HepG2 (cell line): Measurements from ENCODE around the gene ANKRD40. TPM values are rescaled to one million over a fixed set of nuclear protein-coding genes. Genes with fewer than 3 reads are reported as not detected.

ENCODE experiments used
- BRD4 ChIP-seq: sonication (generic); formaldehyde crosslinking; IDR thresholded peaks from 2 replicates; pipeline ENCODE4 v1.4.0; 2020; ENCODE audit warnings: missing genetic modification reagents
- ELF3 ChIP-seq: IDR thresholded peaks from 2 replicates; pipeline ENCODE4 v1.6.1; 2016; ENCODE audit warnings: missing genetic modification reagents, missing compliant biosample characterization
- HHEX ChIP-seq: IDR thresholded peaks from 2 replicates; pipeline ENCODE4 v1.6.1; 2016; ENCODE audit warnings: control low read depth
- MED13 ChIP-seq: sonication (generic); formaldehyde crosslinking; IDR thresholded peaks from 2 replicates; pipeline ENCODE4 v1.5.0; 2020; ENCODE audit warnings: missing genetic modification reagents
- MXI1 ChIP-seq: IDR thresholded peaks from 3 replicates; pipeline ENCODE4 v1.6.1; 2012; ENCODE audit warnings: low read depth, low read length, inconsistent platforms, borderline replicate concordance
- NBN ChIP-seq: fragments of 450-650 bp; conservative IDR thresholded peaks from 2 replicates; pipeline ENCODE4 v1.6.1; 2017
- PLRG1 ChIP-seq: fragments of 450-650 bp; conservative IDR thresholded peaks from 2 replicates; pipeline ENCODE4 v1.6.1; 2016
- SMARCC2 ChIP-seq: fragments of 450-650 bp; IDR thresholded peaks from 2 replicates; pipeline ENCODE4 v1.6.1; 2017; ENCODE audit warnings: antibody characterized with exemption, mild to moderate bottlenecking
- ZHX1 ChIP-seq: sonication (generic); formaldehyde crosslinking; IDR thresholded peaks from 2 replicates; pipeline ENCODE4 v1.8.1; 2022; ENCODE audit warnings: low read depth, mild to moderate bottlenecking, missing genetic modification reagents
- ZNF20 ChIP-seq: sonication (generic); formaldehyde crosslinking; IDR thresholded peaks from 2 replicates; pipeline ENCODE4 v1.4.0; 2020; ENCODE audit warnings: mild to moderate bottlenecking, moderate library complexity, missing genetic modification reagents
- ZNF282 ChIP-seq: fragments of 450-650 bp; IDR thresholded peaks from 2 replicates; pipeline ENCODE4 v1.6.1; 2018; ENCODE audit not compliant: partially characterized antibody
- ZNF724P ChIP-seq: sonication (generic); formaldehyde crosslinking; IDR thresholded peaks from 2 replicates; pipeline ENCODE4 v1.8.0; 2022; ENCODE audit warnings: missing genetic modification reagents, borderline replicate concordance
- ZNF75D ChIP-seq: sonication (generic); formaldehyde crosslinking; IDR thresholded peaks from 2 replicates; pipeline ENCODE4 v1.8.1; 2023; ENCODE audit warnings: missing genetic modification reagents, mild to moderate bottlenecking, borderline replicate concordance
- ZSCAN21 ChIP-seq: sonication (generic); formaldehyde crosslinking; IDR thresholded peaks from 2 replicates; pipeline ENCODE4 v1.8.0; 2022; ENCODE audit warnings: mild to moderate bottlenecking, missing genetic modification reagents, moderate library complexity, borderline replicate concordance
- polyA plus RNA-seq, 8 experiments: library from polyadenylated mRNA; depleted of rRNA in 3 of 8; stranded (reverse) in 7 of 8; unstranded in 1 of 8; fragments of >200 nt; fragmentation: Illumina TruSeq in 4 of 8; extraction: Trizol in 4 of 8; gene quantifications; 2 replicates each; pipeline versions ENCODE4 v1.2.1 to v1.2.3, GENCODE V29; 2011 to 2016; ENCODE audit warnings: low read depth in 4 of 8, missing spikeins in 1 of 8, mixed read lengths in 1 of 8; ENCODE audit not compliant: insufficient read depth in 1 of 8
- total RNA-seq, 5 experiments: library from RNA; depleted of rRNA; stranded (reverse); fragments of >200 nt; fragmentation: Illumina TruSeq; extraction: Trizol; gene quantifications; 2 replicates each; pipeline ENCODE4 v1.2.3, GENCODE V29; 2016; ENCODE audit warnings: low read depth in 1 of 5
- TF ChIP-seq, protein P1 (sequence below): sonication (generic); formaldehyde crosslinking; IDR thresholded peaks from 2 replicates; pipeline ENCODE4 v1.4.0; 2020; ENCODE audit warnings: low read depth, missing genetic modification reagents
- TF ChIP-seq, protein P2 (sequence below): sonication (generic); formaldehyde crosslinking; IDR thresholded peaks from 2 replicates; pipeline ENCODE4 v1.4.0; 2020; ENCODE audit warnings: mild to moderate bottlenecking, missing genetic modification reagents
- TF ChIP-seq, protein P3 (sequence below): sonication (generic); formaldehyde crosslinking; IDR thresholded peaks from 2 replicates; pipeline ENCODE4 v1.9.0; 2022; ENCODE audit warnings: low read depth, missing genetic modification reagents
- TF ChIP-seq, protein P4 (sequence below): sonication (generic); IDR thresholded peaks from 2 replicates; pipeline ENCODE4 v1.6.1; 2016; ENCODE audit warnings: low read depth, borderline replicate concordance

The ANKRD40 gene
- total and polyA plus RNA-seq, 2 of the 13 experiments (the other 11 are each of a cell fraction or from before 2014, with no cell fraction given) = 35.0 to 46.4 TPM

DNA sequence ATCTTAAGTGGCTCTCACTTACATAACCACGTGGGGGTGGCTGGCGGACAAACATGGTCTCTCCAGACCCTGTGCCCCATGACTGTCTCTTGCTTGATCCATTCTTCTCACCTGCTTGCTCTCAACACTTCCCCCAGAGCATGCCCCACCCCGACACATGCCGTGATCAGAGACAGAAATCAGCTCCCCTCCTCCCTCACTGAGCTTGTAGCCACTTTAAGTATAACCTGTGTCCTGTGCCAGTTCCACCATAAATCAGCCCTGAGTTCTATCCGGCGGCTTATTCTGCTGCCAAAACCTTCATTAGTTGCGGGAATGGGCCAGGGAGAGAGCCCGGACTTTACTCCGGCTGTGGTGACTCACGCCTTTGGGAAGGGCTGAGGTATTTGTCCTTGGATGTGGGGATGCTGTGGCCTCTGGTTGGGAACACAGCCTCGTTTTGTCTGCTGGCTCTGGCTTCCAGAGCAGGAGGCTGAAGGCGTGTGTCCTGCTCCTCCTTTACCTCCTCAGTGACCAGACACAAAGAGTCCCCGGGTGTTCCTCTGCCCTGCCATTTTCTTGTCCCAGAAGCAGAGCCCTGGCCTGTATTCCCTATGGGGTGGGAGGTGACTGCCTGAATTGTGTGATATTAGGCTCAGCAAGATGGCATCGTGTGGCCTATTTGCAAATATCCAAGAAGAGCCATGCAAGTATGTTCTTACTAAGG lies 21.1 kb downstream of the ANKRD40 start (continued):
- TF ChIP-seq ZNF724P (peak; percentile 7; the same call in 1 of the 2 replicates), MED13 (CRISPR knock-in tag) (peak; percentile 97), HHEX (CRISPR knock-in tag) (peak; percentile 15; the same call in 1 of the 2 replicates), NBN (no peak), ZSCAN21 (peak; percentile 72; the same call in 1 of the 2 replicates), BRD4 (peak; percentile 75; the same call in 1 of the 2 replicates), ZHX1 (CRISPR knock-in tag) (peak; percentile 71; the same call in 1 of the 2 replicates), PLRG1 (no peak), ZNF75D (CRISPR knock-in tag) (no peak), ELF3 (CRISPR knock-in tag) (peak; percentile 82), MXI1 (peak; percentile 65; the same call in 2 of the 3 replicates), ZNF20 (CRISPR knock-in tag) (0 out of 2 replicates have a peak, but pooled peaks have one; percentile 13), SMARCC2 (peak; percentile 95), ZNF282 (no peak)
- TF ChIP-seq, protein P1, sequence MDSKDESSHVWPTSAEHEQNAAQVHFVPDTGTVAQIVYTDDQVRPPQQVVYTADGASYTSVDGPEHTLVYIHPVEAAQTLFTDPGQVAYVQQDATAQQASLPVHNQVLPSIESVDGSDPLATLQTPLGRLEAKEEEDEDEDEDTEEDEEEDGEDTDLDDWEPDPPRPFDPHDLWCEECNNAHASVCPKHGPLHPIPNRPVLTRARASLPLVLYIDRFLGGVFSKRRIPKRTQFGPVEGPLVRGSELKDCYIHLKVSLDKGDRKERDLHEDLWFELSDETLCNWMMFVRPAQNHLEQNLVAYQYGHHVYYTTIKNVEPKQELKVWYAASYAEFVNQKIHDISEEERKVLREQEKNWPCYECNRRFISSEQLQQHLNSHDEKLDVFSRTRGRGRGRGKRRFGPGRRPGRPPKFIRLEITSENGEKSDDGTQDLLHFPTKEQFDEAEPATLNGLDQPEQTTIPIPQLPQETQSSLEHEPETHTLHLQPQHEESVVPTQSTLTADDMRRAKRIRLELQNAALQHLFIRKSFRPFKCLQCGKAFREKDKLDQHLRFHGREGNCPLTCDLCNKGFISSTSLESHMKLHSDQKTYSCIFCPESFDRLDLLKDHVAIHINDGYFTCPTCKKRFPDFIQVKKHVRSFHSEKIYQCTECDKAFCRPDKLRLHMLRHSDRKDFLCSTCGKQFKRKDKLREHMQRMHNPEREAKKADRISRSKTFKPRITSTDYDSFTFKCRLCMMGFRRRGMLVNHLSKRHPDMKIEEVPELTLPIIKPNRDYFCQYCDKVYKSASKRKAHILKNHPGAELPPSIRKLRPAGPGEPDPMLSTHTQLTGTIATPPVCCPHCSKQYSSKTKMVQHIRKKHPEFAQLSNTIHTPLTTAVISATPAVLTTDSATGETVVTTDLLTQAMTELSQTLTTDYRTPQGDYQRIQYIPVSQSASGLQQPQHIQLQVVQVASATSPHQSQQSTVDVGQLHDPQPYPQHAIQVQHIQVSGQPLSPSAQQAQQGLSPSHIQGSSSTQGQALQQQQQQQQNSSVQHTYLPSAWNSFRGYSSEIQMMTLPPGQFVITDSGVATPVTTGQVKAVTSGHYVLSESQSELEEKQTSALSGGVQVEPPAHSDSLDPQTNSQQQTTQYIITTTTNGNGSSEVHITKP (CRISPR knock-in tag) = peak; percentile 89
- TF ChIP-seq, protein P2, sequence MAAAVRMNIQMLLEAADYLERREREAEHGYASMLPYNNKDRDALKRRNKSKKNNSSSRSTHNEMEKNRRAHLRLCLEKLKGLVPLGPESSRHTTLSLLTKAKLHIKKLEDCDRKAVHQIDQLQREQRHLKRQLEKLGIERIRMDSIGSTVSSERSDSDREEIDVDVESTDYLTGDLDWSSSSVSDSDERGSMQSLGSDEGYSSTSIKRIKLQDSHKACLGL (CRISPR knock-in tag) = peak; percentile 33; the same call in 1 of the 2 replicates
- TF ChIP-seq, protein P3, sequence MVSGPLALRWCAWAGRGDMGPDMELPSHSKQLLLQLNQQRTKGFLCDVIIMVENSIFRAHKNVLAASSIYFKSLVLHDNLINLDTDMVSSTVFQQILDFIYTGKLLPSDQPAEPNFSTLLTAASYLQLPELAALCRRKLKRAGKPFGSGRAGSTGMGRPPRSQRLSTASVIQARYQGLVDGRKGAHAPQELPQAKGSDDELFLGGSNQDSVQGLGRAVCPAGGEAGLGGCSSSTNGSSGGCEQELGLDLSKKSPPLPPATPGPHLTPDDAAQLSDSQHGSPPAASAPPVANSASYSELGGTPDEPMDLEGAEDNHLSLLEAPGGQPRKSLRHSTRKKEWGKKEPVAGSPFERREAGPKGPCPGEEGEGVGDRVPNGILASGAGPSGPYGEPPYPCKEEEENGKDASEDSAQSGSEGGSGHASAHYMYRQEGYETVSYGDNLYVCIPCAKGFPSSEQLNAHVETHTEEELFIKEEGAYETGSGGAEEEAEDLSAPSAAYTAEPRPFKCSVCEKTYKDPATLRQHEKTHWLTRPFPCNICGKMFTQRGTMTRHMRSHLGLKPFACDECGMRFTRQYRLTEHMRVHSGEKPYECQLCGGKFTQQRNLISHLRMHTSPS (CRISPR knock-in tag) = no peak; the same call in 1 of the 2 replicates
- TF ChIP-seq, protein P4, sequence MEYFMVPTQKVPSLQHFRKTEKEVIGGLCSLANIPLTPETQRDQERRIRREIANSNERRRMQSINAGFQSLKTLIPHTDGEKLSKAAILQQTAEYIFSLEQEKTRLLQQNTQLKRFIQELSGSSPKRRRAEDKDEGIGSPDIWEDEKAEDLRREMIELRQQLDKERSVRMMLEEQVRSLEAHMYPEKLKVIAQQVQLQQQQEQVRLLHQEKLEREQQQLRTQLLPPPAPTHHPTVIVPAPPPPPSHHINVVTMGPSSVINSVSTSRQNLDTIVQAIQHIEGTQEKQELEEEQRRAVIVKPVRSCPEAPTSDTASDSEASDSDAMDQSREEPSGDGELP = peak; percentile 80
